ENCODE measurements around the gene ST3GAL3. TPM values are rescaled to one million over a fixed set of nuclear protein-coding genes. Genes with fewer than 3 reads are reported as not detected.

Gene ST3GAL3
- total RNA-seq, 3 donors from 2014 or later, result 14.0 to 23.0 (median 19.7) TPM

DNA sequence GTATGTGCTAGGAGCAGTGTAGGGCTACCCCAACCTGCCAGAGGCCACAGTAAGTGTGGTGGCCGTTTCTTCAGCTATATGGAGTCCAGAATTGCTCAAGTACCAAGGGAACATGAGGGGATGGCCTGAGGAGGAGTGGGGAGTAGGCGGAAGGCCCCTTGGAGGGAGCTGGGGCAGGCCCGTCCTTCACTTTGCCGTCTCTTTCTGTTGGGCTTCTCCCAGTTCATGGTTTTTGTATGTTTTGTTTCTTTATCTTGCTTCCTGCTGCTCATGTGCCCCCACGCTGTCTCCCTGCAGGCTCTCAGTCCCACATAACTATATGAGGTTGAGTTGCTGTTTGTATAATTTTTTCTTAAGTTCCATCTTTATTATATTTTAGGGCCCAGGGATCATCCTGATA lies 256.6 kb downstream of the ST3GAL3 start:
- H3K4me3 ChIP-seq, result no peak overlapping the region
- DNase-seq (ENCODE audit: low spot score in 2 of 2), result no peak
- H3K4me1 ChIP-seq, result no peaks in the 10 kb centered on the region
- no peak overlapping the region for H3K27ac ChIP-seq
- TF ChIP-seq CTCF (IDR thresholded peaks at IDR 0.05), result no peak
- TF ChIP-seq POLR2A (IDR thresholded peaks at IDR 0.05), result no peak
- TF ChIP-seq POLR2AphosphoS5 (IDR thresholded peaks at IDR 0.05), result no peak
- no peaks in the 10 kb centered on the region for H3K27me3 ChIP-seq
- H3K36me3 ChIP-seq, result no peaks in the 10 kb centered on the region
- intact Hi-C loops (cut with DNase I; ENCODE audit: low total_unique reads), result no loop called here
- H3K9me3 ChIP-seq, result no peaks in the 10 kb centered on the region

DNA sequence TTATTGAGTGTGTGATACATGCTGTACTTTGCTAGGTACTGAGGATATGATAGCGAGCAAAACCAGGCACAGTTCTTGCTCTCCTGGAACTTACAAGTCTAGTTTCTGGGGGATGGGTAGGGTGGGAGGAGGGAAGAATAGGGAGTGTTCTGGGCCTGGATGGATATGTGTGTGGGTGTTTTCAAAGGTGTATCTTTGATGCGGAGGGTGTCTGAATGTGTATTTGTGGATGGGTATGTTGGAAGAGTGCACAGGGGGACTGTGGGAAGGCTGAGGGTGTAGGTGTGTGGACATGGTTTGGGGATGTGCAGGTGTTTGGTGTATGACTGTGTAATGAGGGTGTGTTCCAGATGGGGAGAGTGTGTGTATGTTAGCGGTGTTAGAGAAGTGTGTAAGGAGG lies 258.0 kb downstream of the ST3GAL3 start:
- no peak for TF ChIP-seq POLR2A (IDR thresholded peaks at IDR 0.05)
- Histone ChIP-seq H3K36me3 (no peaks in the 10 kb centered on the region), H3K4me1 (peaks cover 0 to 1% of the 10 kb centered on the region in 2 donors), H3K4me3 (no peak overlapping the region), H3K9me3 (no peaks in the 10 kb centered on the region), H3K27ac (no peak overlapping the region), H3K27me3 (no peaks in the 10 kb centered on the region)
- intact Hi-C loops (cut with DNase I; ENCODE audit: low total_unique reads), result no loop called here
- no peak for DNase-seq (ENCODE audit: low spot score in 2 of 2)

DNA sequence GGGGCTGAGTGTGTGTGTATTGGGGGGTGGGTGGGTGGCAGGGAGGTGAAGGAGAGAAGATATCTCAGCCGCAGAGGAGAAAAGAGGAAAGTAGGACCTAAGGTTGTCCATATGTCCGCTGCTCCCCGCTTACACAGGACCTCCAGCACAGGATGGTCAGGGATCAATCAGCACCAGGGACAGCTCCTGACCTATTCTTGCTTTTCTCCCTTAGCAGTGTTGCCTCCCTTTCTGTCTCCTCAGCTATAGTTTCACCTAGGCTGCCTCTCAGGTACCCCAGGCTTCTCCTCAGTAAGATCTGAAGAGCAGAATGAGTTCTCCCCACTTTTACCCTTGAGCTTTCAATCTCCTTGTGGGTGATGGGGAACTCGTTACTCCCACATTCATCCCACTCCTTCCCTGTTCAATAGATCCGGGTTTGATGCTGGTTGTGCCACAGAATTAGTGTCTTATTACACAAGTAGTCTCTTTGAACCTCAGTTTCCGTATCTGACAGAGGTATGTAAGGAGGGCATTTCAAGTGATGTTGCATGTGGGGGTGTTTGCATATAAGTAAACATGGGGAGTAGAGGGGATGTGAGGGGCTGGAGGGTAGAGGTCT lies 261.1 kb downstream of the ST3GAL3 start:
- H3K9me3 ChIP-seq, result no peaks in the 10 kb centered on the region
- peaks cover 0 to 8% of the 10 kb centered on the region in 2 donors for H3K4me1 ChIP-seq
- H3K27ac ChIP-seq, result no peak overlapping the region
- H3K36me3 ChIP-seq, result no peaks in the 10 kb centered on the region
- no peak for DNase-seq (ENCODE audit: low spot score in 2 of 2)
- H3K4me3 ChIP-seq, result no peak overlapping the region
- intact Hi-C loops (cut with DNase I; ENCODE audit: low total_unique reads), result no loop called here
- H3K27me3 ChIP-seq, result no peaks in the 10 kb centered on the region
- no peak for TF ChIP-seq POLR2AphosphoS5 (IDR thresholded peaks at IDR 0.05)
- no peak for TF ChIP-seq CTCF (IDR thresholded peaks at IDR 0.05)
- TF ChIP-seq POLR2A (IDR thresholded peaks at IDR 0.05), result no peak

DNA sequence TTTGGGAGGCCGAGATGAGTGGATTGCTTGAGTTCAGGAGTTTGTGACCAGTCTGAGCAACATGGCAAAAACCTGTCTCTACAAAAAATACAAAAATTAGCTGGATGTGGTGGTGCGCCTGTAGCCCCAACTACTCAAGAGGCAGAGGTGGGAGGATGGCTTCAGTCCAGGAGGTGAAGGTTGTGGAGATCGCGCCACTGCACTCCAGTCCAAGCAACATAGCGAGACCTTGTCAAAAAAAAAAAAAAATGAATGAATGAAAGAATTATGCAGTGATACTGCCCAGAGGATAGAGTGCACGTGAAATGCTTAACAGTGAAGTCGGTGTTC lies 262.0 kb downstream of the ST3GAL3 start:
- H3K27ac ChIP-seq, result no peak overlapping the region
- intact Hi-C loops (cut with DNase I; ENCODE audit: low total_unique reads), result no loop called here
- no peaks in the 10 kb centered on the region for H3K36me3 ChIP-seq
- H3K4me3 ChIP-seq, result peak overlapping the region in 2 of 3 donors; percentile 71 to 81
- no peaks in the 10 kb centered on the region for H3K9me3 ChIP-seq
- peaks cover 0 to 8% of the 10 kb centered on the region in 2 donors for H3K4me1 ChIP-seq
- TF ChIP-seq CTCF (IDR thresholded peaks at IDR 0.05), result peak in 1 of 3 donors; percentile 40
- TF ChIP-seq POLR2A (IDR thresholded peaks at IDR 0.05), result no peak
- DNase-seq (ENCODE audit: low spot score in 2 of 2), result no peak
- no peaks in the 10 kb centered on the region for H3K27me3 ChIP-seq

GRCh38 chr1:43969746-43970466 lies 262.6 kb downstream of the ST3GAL3 start, which contains the start of gene DPH2:
Gene DPH2 (plus strand): TSS chr1:43970010. CDS start chr1:43970176, 166 bp downstream.
- DNase-seq (ENCODE audit: low spot score in 2 of 2), result peak; percentile 97 to 98
- Histone ChIP-seq H3K9me3 (no peaks in the 10 kb centered on the region), H3K27ac (no peak within 1 kb of the TSS), H3K36me3 (no peaks in the 10 kb centered on the region), H3K4me1 (peaks cover 0 to 8% of the 10 kb centered on the region in 2 donors), H3K4me3 (peak within 1 kb of the TSS; percentile 71 to 81 (median 77)), H3K27me3 (no peaks in the 10 kb centered on the region)
- intact Hi-C loops (cut with DNase I; ENCODE audit: low total_unique reads), result loop anchor here (10.0 kb wide), 1 partner anchor 435 kb away; the partner anchor contains the start of gene PTPRF
- peak; percentile 12 to 31 (median 16) for TF ChIP-seq POLR2AphosphoS5 (IDR thresholded peaks at IDR 0.05)
- TF ChIP-seq CTCF (IDR thresholded peaks at IDR 0.05), result peak in 1 of 3 donors; percentile 37
- TF ChIP-seq POLR2A (IDR thresholded peaks at IDR 0.05), result no peak

Data from breast epithelium (tissue), 4 donors.